GM19035 (cell line): Measurements from ENCODE around the gene MED12L.
"Not testable (repeated sequence)": the region's sequence is repeated elsewhere in the genome, so short reads cannot be mapped to it uniquely, and the experiment has no call there.

Experiments used
- ATAC-seq: cut with Tn5 transposase; IDR thresholded peaks from one replicate; pipeline ENCODE4 v1.9.1; 2021; ENCODE audit not compliant: unreplicated experiment

MED12L gene

DNA sequence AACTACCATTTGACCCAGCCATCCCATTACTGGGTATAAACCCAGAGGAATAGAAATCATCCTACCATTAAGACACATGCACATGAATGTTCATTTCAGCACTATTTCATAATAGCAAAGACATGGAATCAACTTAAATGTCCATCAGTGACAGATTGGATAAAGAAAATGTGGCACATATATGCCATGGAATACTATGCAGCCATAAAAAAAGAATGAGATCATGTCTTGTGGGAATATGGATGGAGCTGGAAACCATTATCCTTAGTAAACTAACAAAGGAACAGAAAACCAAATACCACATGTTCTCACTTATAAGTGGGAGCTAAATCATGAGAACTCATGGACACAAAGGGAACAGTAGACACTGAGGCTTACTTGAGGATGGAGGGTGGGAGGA lies 146.9 kb downstream of the MED12L start:
- ATAC-seq = not testable (repeated sequence)

DNA sequence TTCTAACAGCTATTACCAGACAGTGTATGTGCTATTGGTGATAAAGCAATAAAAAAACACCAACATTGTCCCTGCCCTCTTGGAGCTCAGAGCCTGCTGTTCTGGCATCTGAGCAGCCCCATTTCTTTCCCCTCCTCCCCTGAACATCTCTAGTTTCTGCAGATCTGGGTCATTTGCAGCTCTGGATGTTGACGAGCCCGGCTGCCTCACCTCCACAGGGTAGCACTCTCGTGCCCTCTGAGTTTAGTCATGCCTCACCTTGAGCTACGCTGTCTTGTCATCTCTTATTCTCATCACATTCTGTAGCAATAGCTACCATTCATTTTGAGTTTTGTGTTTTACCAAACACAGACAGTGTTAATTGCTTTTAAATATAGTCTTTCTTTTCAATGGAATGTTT lies 147.5 kb downstream of the MED12L start:
- no peak for ATAC-seq

DNA sequence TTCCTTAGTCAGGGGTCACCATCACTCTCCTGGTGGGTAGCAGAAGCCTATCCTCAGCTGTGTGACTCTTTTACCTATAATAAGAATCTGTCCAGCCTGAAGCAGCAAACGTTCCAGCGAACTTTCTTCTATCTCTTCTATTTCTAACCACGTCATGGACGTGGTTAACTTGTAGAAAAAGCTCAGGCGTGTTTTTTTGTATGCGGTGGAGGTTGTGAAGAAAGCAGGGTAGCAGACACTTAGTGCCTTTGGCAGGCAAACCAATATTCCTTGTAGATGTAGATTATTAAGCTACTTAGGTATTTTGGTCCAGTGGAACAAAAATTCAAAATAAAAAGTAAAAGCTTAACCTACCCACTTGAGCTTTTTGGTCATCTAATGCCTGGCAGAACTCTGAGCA lies 149.4 kb downstream of the MED12L start:
- ATAC-seq = no peak

DNA sequence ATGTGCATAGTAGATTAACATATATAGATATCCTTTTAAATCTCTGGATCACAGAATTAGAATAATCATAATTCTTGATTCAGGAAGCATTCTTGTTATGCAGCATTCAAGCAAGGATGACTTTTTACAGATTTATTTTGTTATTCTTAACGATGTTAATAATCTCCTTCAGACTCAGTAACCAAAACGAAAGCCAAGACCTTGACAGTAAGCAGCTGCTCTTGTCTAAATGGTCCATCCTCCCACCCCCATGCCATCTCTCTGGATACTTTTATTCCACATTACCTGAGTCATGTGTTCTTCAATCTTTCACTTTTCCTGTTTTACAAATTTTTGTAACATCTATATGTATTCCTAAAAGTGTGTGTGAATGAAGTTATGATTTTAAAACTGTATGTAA lies 150.9 kb downstream of the MED12L start:
- ATAC-seq = no peak

DNA sequence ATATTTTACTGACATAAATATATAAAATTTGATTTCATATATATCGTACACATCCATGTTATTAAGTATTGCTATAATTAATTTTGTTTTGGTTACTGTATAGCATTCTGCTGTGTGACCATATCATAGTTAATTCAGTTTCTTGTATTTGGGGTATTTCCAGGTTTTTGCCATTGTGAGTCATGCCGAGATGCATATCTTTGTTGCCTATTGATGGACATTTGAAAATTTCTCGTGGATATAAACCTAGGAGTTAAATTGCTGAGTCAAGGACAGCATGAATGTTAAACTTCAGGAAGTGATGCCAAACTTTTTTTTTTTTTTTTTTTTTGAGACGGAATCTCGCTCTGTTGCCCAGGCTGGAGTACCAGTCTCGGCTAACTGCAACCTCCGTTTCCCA lies 151.3 kb downstream of the MED12L start:
- no peak for ATAC-seq

DNA sequence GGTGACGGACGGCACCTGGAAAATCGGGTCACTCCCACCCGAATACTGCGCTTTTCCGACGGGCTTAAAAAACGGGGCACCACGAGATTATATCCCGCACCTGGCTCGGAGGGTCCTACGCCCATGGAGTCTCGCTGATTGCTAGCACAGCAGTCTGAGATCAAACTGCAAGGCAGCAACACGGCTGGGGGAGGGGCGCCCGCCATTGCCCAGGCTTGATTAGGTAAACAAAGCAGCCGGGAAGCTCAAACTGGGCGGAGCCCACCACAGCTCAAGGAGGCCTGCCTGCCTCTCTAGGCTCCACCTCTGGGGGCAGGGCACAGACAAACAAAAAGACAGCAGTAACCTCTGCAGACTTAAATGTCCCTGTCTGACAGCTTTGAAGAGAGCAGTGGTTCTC lies 156.5 kb downstream of the MED12L start:
- ATAC-seq = not testable (repeated sequence)

DNA sequence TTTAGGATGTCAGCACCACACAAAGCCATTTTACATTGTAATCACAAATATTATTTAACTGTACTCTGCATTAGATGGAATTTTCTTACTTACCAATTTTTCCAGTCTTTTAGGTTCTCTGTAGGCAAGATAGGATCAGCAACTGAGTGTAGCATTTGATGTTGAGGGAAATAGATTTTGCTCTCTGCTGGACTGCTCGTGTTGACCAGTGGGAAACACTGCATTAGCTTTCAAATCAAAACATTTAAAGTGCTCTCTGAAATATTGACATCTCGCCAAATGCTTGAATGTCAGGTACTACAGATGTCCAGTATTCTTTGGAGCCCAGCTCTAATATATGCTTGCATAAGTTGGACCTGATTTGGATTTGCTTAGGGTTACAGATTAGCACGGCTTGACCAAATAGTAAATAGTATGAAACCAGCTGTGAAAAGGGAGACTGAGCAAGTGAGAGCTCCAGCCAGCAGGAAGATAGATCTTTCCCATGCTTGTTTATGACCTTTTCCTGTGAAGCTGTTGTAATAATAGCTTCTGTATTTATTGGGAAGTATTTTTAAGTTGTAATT lies 163.4 kb downstream of the MED12L start:
- ATAC-seq = no peak

DNA sequence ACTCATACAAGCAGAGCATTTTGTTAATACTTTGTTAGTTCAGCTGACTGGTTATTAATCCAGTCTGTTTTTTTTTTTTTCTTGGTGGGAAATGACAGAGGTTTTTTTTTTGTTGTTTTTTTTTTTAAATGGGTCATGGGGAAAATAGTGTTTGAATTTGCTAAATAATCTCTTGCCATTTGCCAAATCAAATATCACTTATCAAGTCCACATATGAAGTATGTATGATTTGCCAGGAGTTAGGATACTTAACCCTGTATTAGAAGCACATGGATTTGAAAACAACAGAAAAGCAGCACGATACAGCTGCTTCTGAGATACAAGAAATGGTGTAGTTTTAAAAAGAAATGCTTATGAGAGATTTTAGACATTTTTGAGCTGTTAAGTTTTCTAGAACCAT lies 171.3 kb downstream of the MED12L start:
- ATAC-seq = no peak

DNA sequence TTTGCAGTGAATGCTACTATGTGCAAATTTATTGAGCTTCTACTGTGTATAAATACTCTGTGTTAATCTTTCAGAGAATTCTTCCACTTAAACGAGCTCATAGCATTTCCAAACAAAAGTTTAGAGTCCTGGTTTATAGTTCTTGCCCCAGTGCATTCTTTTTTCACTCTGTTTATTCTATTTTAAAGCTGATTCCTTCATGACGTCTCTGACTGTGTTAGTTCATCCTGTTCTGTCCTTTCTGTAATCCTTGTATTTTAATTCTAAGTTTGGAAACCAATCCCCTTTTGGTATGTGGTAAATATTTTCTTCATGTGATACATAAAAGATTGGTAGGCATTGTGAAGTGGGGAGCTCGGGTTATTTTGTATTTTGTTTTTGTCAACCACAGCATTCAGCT lies 174.2 kb downstream of the MED12L start:
- no peak for ATAC-seq

DNA sequence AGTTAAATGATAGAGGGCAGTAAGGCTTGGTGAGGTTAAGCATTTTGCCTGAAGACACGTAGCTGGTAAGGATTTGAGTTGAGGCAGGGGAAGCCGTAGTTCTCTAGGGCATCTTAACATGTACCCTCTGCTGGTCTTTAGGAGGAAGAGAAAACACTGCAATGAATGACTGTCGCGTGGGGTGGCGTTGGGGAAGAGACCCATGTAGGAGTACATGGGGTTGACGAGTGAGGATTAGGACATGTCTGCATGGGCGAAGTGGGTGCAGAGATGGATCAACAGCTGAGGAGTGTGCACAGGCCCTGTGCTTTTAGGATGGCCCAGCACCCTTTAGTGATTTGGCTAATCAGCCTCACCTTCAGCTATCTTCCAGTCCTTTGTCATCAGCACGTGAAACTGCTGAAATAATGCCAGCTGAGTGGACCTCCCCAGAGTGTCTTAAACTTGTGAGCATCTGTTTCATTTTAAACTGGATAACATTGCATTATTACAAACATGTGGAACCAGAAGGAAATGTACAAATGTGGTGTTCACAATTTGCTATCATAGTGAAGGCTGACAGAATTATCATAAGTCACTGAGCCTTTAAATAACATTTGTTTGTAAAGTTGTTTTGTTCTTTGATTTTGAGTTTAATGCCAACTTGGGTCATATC lies 177.5 kb downstream of the MED12L start:
- no peak for ATAC-seq

DNA sequence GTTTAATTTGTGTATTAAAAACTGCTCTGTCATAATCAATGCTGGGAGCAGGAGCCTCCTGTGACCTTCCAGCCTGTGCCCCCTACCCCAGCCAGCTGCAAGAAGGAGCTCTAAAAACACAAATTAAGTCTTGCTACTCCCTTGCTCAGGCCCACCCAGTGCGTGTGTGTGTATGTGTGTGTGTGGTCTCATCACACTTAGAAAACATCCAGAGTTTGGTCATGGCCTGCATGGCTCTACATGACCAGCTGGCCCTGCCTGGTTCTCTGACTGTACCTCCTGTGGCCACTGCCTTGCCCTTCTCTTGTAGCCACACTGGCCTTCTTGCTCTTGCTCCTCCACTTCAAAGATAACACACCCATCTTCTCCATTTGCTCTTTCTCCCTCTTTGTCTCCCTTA lies 179.1 kb downstream of the MED12L start:
- ATAC-seq = no peak

DNA sequence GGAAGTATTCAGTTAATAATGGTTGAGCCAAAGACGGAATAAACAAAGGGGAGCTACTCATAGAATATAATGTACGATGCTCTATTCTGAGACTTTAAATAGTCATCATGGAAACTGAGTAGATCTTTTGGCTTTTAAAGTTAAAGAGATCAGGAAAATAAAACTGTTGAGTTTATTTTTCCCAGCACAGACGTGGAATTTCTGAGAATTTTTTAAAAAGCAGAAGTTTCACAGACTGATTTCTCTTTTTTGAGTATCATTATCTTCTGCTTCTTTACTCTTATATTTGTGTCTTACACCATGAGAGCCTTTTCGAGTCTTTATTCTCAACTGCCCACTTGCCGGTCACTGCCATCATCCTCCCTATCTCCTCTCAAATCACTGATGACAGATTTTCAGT lies 179.7 kb downstream of the MED12L start:
- ATAC-seq = no peak

DNA sequence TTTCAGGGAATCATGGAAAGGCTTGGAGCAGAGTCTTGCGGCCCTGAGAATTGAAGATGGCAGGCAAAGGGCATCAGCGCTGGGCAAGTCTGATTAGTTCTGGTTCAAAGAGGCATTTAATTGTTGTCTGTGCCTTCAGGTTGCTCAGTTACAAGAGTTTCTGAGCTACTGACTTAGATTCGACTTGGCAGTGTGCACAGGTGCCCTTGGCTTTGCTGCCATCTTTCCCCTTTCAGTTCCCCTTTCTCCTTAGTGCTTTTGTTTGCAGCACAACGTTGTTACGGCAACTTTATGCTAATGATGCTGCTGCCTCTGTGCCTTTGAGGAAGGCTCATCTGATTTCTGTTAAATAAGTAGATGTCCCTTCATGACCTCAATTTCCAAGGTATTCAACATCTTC lies 180.4 kb downstream of the MED12L start:
- peak; percentile 92 for ATAC-seq

DNA sequence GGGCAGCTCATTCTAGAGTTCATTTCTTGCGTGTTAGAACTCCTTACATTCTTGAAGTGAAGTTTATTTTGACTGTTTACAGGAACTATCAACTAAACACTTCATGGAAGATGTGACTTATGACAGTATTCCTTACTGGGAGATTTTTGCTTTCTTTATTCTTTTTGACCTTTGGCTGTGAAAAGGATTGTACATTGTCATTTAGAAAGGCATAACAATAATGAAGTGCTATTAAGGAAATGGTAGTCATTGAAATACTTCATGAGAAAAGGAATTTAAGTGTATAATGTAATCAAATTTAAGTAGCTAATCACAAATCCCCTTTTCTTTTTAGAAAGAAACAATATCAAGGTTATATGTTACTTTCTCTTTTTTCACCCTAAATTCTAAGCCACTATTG lies 181.6 kb downstream of the MED12L start:
- ATAC-seq = no peak

DNA sequence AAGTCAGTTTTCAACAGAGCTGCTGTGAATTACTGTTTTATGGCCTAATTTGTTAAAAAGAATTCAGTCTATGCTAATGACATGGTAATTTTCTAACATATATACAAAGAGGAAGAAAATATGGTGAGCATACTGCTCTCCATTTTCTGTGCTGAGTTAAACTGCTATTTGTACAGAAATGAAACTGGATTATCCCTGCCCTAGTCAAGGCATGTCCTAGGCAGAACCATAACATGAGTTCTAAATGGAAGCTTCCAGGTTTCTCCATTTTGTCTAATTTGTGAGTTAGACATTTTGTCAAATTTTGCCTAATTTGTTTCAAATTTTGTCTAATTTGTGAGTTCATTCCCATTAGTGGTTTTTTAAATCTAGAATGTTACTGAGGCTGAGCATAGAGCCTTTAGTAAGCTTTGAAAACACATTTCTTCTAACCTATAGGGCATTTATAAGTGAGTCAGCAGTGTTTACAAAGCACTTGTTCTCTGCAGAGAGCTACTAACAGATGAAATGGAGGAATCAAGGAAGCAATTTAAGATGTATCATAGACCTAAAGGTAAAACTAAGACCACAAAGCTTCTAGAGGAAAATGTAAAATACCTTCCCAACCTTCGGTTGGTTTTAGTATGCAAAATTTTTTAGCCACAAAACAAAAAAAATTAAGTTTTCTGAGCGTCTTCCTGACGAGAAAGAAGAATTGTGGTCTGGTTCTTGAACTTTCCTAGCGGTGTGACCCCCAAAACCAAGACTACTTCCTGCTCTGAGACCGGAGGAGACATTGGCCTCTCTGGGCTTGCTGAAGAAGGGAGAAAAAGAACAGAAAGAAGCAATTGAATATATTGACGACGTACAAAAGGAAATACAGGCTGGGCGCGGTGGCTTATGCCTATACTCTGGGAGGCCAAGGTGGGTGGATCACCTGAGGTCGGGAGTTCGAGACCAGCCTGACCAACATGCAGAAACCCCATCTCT lies 183.1 kb downstream of the MED12L start:
- ATAC-seq = peak; percentile 52

DNA sequence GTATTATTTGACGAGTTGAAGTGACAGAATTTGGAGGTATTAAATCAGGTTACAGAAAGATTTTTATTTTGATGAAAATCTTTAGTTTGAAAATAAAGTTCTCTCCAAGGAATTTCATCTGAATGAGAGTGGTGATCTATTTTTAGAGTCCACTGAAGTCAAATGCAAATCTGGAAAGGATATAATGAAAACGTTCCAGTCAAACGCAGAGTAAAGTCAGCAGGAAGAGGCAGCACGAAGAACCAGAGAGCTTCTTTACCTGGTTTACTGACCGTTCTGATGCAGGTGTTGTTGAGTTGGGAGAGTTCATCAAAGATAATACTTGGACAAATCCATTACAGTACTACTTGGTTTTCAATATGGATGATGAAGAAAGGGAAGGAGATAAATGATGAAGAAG lies 184.2 kb downstream of the MED12L start:
- no peak for ATAC-seq

DNA sequence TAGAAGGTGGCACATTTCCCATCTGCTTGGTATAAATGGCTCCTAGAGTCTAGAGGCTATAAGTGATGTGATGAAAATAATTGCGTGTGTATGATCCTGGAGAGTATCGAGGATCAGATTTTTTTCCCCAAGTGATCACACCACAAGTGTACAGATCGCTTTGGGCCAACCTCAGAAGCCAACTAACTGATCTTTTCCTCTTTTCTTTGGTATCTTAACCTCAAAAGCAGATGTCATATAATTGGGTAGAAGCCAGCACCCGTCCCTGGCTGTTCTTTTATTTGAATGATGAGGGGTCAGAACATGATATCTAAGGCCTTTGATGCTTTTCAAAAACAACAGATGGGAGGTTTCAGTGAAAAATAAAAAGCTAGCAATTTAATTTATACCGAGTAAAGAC lies 189.6 kb downstream of the MED12L start:
- ATAC-seq = no peak

DNA sequence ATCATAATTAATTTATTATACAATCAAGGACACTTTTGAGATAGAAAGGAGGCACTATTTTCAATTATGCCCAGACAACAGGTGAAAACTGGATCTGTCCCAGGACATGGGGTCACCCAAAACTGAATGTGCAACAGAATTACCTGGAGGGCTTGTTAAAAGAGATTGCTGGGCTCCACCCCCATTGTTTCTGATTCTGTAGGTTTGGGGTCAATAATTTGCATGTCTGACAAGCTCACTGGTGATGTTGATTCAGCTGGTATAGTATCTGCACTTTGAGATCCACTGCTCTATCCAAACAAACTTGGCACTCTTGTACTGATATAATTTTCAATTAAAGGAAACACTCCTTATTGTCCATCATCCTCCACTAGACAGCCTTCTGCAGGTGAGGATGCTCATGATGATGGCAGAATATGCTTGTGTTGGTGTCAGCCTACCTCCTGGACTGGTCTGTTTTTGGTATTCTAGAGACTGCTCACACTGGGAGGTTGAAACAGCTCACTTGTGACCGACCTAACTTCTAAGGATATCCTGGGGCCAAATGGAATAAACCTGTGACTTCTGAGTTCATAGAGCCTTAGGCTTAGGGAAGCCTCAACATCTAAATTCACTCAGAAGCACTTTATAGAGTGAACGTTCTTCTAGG lies 190.7 kb downstream of the MED12L start:
- ATAC-seq = peak; percentile 30

DNA sequence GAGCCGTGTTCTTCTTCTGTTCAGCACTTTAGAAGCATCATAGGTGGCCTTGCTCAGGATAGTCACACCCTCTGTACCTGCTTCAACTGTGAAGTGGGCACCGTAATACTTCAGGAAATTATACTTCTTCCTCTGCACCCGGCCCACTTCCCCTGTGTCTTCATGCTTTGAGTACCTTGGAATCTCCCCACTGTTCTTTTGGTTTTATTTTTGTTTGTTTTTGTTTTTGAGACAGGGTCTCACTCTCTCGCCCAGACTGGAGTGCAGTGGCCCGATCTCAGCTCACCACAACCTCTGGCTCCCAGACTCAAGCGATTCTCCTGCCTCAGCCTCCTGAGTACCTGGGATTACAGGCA lies 191.2 kb downstream of the MED12L start:
- ATAC-seq = peak; percentile 65

DNA sequence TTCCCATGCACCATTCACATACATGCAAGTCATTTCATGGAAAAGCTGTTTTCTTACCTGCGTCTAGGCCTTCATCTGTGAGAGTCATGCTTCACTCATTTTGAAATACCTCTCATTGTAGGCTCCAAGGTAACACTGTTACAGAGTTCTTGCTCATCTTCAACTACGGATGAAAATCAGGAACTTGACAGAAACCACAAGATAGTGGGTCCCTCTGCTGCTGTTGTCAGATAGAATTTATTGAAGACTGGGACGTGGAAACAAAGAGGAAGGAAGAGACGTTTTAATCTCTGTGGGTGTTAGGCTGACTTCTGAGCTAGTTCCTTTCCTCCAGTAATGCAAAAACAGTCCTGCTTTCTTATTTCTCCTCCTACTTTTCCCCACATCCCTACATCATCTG lies 192.8 kb downstream of the MED12L start, which contains the start of gene P2RY14:
TSS of gene P2RY14 (minus strand) at position 313 of the 400 bp plus-strand sequence. CDS start 64,226 bp downstream, outside the sequence.
- ATAC-seq = no peak

DNA sequence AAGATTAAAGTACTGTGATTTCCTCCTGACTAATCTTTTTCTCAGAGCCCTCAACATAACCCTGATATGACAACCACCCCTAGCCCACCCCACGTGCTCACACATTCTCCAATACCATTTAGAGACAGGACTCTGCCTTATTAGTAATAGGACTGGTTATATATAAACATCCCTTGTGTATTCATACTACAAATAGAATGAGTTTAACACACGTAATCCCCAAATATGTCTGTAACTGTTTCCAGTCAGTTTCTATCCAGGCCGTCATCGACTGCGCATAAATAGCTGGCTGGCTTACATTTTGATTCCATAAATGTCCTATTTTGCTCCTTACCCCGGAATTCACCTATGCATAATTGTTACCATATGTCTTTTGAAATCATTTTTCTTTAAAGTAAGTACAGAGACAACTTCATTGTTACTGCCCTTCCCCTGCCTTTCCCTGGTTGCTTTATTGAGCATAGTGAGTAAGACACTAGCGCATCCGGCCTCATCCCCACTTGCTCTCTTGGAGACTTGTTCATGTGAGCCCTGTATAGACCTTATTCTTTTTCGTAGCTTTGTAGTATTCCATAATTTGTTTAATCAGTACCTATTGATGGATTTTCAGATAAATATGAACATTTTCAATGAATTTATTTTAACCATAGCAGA lies 196.3 kb downstream of the MED12L start:
- ATAC-seq = no peak
